PC-9 (cell line): ENCODE results near the gene VANGL2. TPM values are rescaled to one million over a fixed set of nuclear protein-coding genes. Genes with fewer than 3 reads are reported as not detected.

ENCODE experiments used
- BruUV-seq: library from RNA; stranded (reverse); fragments of 400-500 nt; replicated peaks from 2 replicates; lab custom pipeline; 2021; lab: Mats Ljungman, UMichigan
- CTCF ChIA-PET: fragments of 300-600 bp; sonication (Branson Sonifier 250); formaldehyde crosslinking; loops from one replicate; lab custom pipeline; 2022; ENCODE audit warnings: antibody characterized with exemption; lab: Charles Lee
- POLR2A ChIA-PET: fragments of 300-600 bp; sonication (Branson Sonifier 250); formaldehyde crosslinking; loops from one replicate; lab custom pipeline; 2022; ENCODE audit warnings: antibody characterized with exemption; ENCODE audit not compliant: unreplicated experiment; lab: Charles Lee
- DNase-seq, 2 experiments: peaks; one replicate each; pipeline versions ENCODE4 v3.0.0 to v3.0.0-alpha.2; 2015 to 2022; ENCODE audit warnings: mixed read lengths in 1 of 2
- H2AFZ ChIP-seq: fragments of 200-600 bp; sonication (generic); 2 replicates; pipeline ENCODE4 v1.8.1; 2017; ENCODE audit warnings: antibody characterized with exemption
- H3F3A ChIP-seq: fragments of 200-600 bp; sonication (generic); 2 replicates; pipeline ENCODE4 v1.8.1; 2017; ENCODE audit warnings: antibody characterized with exemption, mild to moderate bottlenecking, low read depth; ENCODE audit not compliant: insufficient read depth
- H3K27ac ChIP-seq: fragments of 200-600 bp; sonication (generic); 2 replicates; pipeline ENCODE4 v1.6.1; 2016; ENCODE audit warnings: mixed run types
- H3K27me3 ChIP-seq: fragments of 200-600 bp; sonication (generic); 2 replicates; pipeline ENCODE4 v1.6.1; 2016; ENCODE audit warnings: low read depth, mixed run types; ENCODE audit not compliant: insufficient read depth
- H3K36me3 ChIP-seq: fragments of 200-600 bp; sonication (generic); 2 replicates; pipeline ENCODE4 v1.6.1; 2016; ENCODE audit warnings: low read depth, mixed run types
- H3K4me1 ChIP-seq: fragments of 200-600 bp; sonication (generic); replicated peaks from 2 replicates; pipeline ENCODE4 v1.6.1; 2016; ENCODE audit warnings: mixed run types; ENCODE audit not compliant: insufficient read depth
- H3K4me2 ChIP-seq: fragments of 200-600 bp; sonication (generic); 2 replicates; pipeline ENCODE4 v1.6.1; 2017; ENCODE audit warnings: mixed run types
- H3K4me3 ChIP-seq: fragments of 200-600 bp; sonication (generic); 2 replicates; pipeline ENCODE4 v1.6.1; 2016; ENCODE audit warnings: mixed run types
- H3K79me2 ChIP-seq: fragments of 200-600 bp; sonication (generic); 2 replicates; pipeline ENCODE4 v1.6.1; 2017; ENCODE audit warnings: low read depth, mixed run types
- H3K9me2 ChIP-seq: fragments of 200-600 bp; sonication (generic); 2 replicates; pipeline ENCODE4 v1.8.1; 2017; ENCODE audit warnings: mild to moderate bottlenecking; ENCODE audit not compliant: insufficient read depth
- H3K9me3 ChIP-seq: fragments of 200-600 bp; sonication (generic); 2 replicates; pipeline ENCODE4 v1.8.1; 2016; ENCODE audit warnings: low read depth; ENCODE audit not compliant: insufficient read depth
- H4K20me1 ChIP-seq: fragments of 200-600 bp; sonication (generic); 2 replicates; pipeline ENCODE4 v1.8.1; 2017; ENCODE audit not compliant: insufficient read depth
- EZH2 ChIP-seq: fragments of 200-600 bp; sonication (generic); IDR thresholded peaks from 2 replicates; pipeline ENCODE4 v1.8.0; 2017; ENCODE audit warnings: antibody characterized with exemption, low read depth
- intact Hi-C: fragments of 100-400 bp; cut with micrococcal nuclease; formaldehyde crosslinking; loops from one replicate; pipeline ENCODE4 v1.10.0; 2022; ENCODE audit not compliant: unreplicated experiment
- total RNA-seq: library from RNA; stranded (reverse); gene quantifications from 2 replicates; pipeline ENCODE4 v1.2.3, GENCODE V29; 2021
- TF ChIP-seq, protein P1 (sequence below): fragments of 200-600 bp; sonication (generic); conservative IDR thresholded peaks from 2 replicates; pipeline ENCODE4 v1.6.1; 2017; ENCODE audit warnings: mixed run types, antibody characterized with exemption, mild to moderate bottlenecking, moderate library complexity

Gene VANGL2
- total RNA-seq, 1 experiment from 2014 or later: 12.4 TPM

- no peaks in the 10 kb centered on the region for H3K79me2 ChIP-seq
- H2AFZ ChIP-seq: no peak within 1 kb of the TSS
- no peaks in the 10 kb centered on the region for H3F3A ChIP-seq
- H3K4me3 ChIP-seq: no peak within 1 kb of the TSS
- no peak within 1 kb of the TSS for H3K4me2 ChIP-seq
- H3K36me3 ChIP-seq: no peaks in the 10 kb centered on the region
- TF ChIP-seq EZH2: no peak
- TF ChIP-seq, protein P1, sequence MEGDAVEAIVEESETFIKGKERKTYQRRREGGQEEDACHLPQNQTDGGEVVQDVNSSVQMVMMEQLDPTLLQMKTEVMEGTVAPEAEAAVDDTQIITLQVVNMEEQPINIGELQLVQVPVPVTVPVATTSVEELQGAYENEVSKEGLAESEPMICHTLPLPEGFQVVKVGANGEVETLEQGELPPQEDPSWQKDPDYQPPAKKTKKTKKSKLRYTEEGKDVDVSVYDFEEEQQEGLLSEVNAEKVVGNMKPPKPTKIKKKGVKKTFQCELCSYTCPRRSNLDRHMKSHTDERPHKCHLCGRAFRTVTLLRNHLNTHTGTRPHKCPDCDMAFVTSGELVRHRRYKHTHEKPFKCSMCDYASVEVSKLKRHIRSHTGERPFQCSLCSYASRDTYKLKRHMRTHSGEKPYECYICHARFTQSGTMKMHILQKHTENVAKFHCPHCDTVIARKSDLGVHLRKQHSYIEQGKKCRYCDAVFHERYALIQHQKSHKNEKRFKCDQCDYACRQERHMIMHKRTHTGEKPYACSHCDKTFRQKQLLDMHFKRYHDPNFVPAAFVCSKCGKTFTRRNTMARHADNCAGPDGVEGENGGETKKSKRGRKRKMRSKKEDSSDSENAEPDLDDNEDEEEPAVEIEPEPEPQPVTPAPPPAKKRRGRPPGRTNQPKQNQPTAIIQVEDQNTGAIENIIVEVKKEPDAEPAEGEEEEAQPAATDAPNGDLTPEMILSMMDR: no peak
- H3K9me2 ChIP-seq: no peaks in the 10 kb centered on the region
- no peak within 1 kb of the TSS for H3K27ac ChIP-seq
- no TSS peak for BruUV-seq
- H4K20me1 ChIP-seq: no peaks in the 10 kb centered on the region
- H3K4me1 ChIP-seq: no peaks in the 10 kb centered on the region
- no peak for DNase-seq
- no peaks in the 10 kb centered on the region for H3K9me3 ChIP-seq
- ChIA-PET POLR2A (no interaction called here), CTCF (no interaction called here)
- intact Hi-C loops: no loop called here
- H3K27me3 ChIP-seq: no peaks in the 10 kb centered on the region
Measured at GRCh38 chr1:160366731-160367515, 33.4 kb upstream of the VANGL2 start, which contains the start of gene NHLH1. TSS of gene NHLH1 (plus strand) at chr1:160367071. CDS start at chr1:160370732, 3,661 bp downstream.

- Histone ChIP-seq H4K20me1 (no peaks in the 10 kb centered on the region), H3K36me3 (no peaks in the 10 kb centered on the region), H3K9me2 (no peaks in the 10 kb centered on the region), H3K79me2 (no peaks in the 10 kb centered on the region), H3K27ac (no peak overlapping the region), H3K27me3 (no peaks in the 10 kb centered on the region), H3K4me2 (no peak overlapping the region), H3K4me3 (no peak overlapping the region), H3K4me1 (no peaks in the 10 kb centered on the region), H3F3A (no peaks in the 10 kb centered on the region), H2AFZ (no peak overlapping the region), H3K9me3 (no peaks in the 10 kb centered on the region)
- BruUV-seq: no TSS peak
- ChIA-PET POLR2A (no interaction called here), CTCF (no interaction called here)
- no peak for DNase-seq
- no peak for TF ChIP-seq EZH2
- TF ChIP-seq, protein P1: no peak
- intact Hi-C loops: no loop called here
Measured at GRCh38 chr1:160367516-160367900, 32.9 kb upstream of the VANGL2 start.

- Histone ChIP-seq H3K79me2 (no peaks in the 10 kb centered on the region), H3K4me2 (no peak overlapping the region), H3K4me3 (no peak overlapping the region), H3K4me1 (no peaks in the 10 kb centered on the region), H3K9me3 (no peaks in the 10 kb centered on the region), H3K27me3 (no peaks in the 10 kb centered on the region), H3K9me2 (no peaks in the 10 kb centered on the region), H2AFZ (no peak overlapping the region), H3F3A (no peaks in the 10 kb centered on the region), H3K36me3 (no peaks in the 10 kb centered on the region), H4K20me1 (no peaks in the 10 kb centered on the region), H3K27ac (no peak overlapping the region)
- ChIA-PET POLR2A (no interaction called here), CTCF (no interaction called here)
- TF ChIP-seq, protein P1: no peak
- no peak for TF ChIP-seq EZH2
- intact Hi-C loops: no loop called here
- BruUV-seq: no TSS peak
- no peak for DNase-seq
Measured at GRCh38 chr1:160367934-160368923, 32.1 kb upstream of the VANGL2 start.
